Adrenal gland (tissue), 12 donors: ENCODE measurements around the gene SNX24. TPM values are rescaled to one million over a fixed set of nuclear protein-coding genes. Genes with fewer than 3 reads are reported as not detected.

ENCODE experiments used
- DNase-seq, 7 donors: peaks; one replicate each; pipeline ENCODE4 v3.0.0-alpha.2; 2019 to 2020
- H3K27ac ChIP-seq, 5 donors: fragments of 200-600 bp; sonication (generic) in 4 of 5; 1 replicate in 3 of 5; 2 replicates in 2 of 5; pipeline versions ENCODE4 v1.5.1 to v1.8.0; 2016 to 2020; ENCODE audit warnings: mild to moderate bottlenecking in 1 of 5
- H3K27me3 ChIP-seq: fragments of 200-600 bp; 2 replicates; pipeline ENCODE4 v1.8.0; 2021
- H3K36me3 ChIP-seq, 2 donors: fragments of 200-600 bp; replicated peaks in 1 of 2; 1 replicate in 1 of 2; 2 replicates in 1 of 2; pipeline versions ENCODE4 v1.5.1 to v1.8.0; 2018 to 2022
- H3K4me1 ChIP-seq, 2 donors: fragments of 200-600 bp; replicated peaks in 1 of 2; 1 replicate in 1 of 2; 2 replicates in 1 of 2; pipeline versions ENCODE4 v1.5.1 to v1.8.0; 2018 to 2021
- H3K4me3 ChIP-seq, 4 donors: fragments of 200-600 bp; sonication (generic) in 3 of 4; one replicate each; pipeline ENCODE4 v1.5.1; 2016 to 2018
- H3K9me3 ChIP-seq, 3 donors: fragments of 200-600 bp; sonication (generic) in 1 of 3; replicated peaks in 1 of 3; 1 replicate in 2 of 3; 2 replicates in 1 of 3; pipeline versions ENCODE4 v1.5.1 to v1.8.0; 2016 to 2021
- POLR2A ChIP-seq, 2 donors: fragments of 450-650 bp; IDR thresholded peaks; one replicate each; pipeline ENCODE4 v1.6.1; 2017; ENCODE audit warnings: antibody characterized with exemption in 2 of 2, mild to moderate bottlenecking in 2 of 2, moderate library complexity in 1 of 2
- WGBS, 4 donors: extraction: QIAGEN DNeasy Blood & Tissue Kit in 2 of 4; methylation state at CpG; one replicate each; pipeline versions ENCODE4 v1.1.5 to v1.1.7; 2013 to 2017; 5-methylcytosine and 5-hydroxymethylcytosine counted together
- intact Hi-C, 2 donors: fragments of 100-400 bp; cut with DNase I; formaldehyde crosslinking; loops; one replicate each; pipeline versions ENCODE4 v1.14.1 to v1.15.0; 2022 to 2023
- polyA plus RNA-seq, 3 donors: library from polyadenylated mRNA; stranded (reverse); fragments of 200-250 nt in 2 of 3; fragments of 350-450 nt in 1 of 3; fragmentation: Illumina TruSeq in 1 of 3; extraction: RNeasy Lipid Tissue Mini Kit (QIAGEN cat#74804) in 1 of 3; gene quantifications; one replicate each; pipeline ENCODE4 v1.2.3, GENCODE V29; 2013 to 2014
- total RNA-seq, 9 donors: library from RNA; depleted of rRNA in 4 of 9; stranded (reverse); fragments of >200 nt in 4 of 9; fragments of 120-200 nt in 1 of 9; fragmentation: NEBNext Ultra II Directional in 1 of 9; extraction: Animal tissue kit (Norgen Biotek cat#: 25700) in 1 of 9; gene quantifications; one replicate each; pipeline versions ENCODE4 v1.1.0 to v1.2.4, GENCODE V29; 2013 to 2023
- TF ChIP-seq, protein P1 (sequence below), 6 experiments: fragments of 450-650 bp in 4 of 6; fragments of 200-600 bp in 2 of 6; sonication (generic) in 1 of 6; IDR thresholded peaks; 1 replicate in 5 of 6; 2 replicates in 1 of 6; pipeline versions ENCODE4 v1.5.1 to v1.8.0; 2016 to 2021; ENCODE audit warnings: antibody characterized with exemption in 6 of 6, mild to moderate bottlenecking in 2 of 6, moderate library complexity in 1 of 6
- donor health status: healthy with polysubstance abuse.
- donor health status: Bipolar disorder and iron deficiency.
- donor health status: DM: yes; HTN: yes; CAD: no.
- donor health status: DM: no; HTN: no; CAD: no.
- donor health status: DM: no; HTN: no; CAD: no.
- donor health status: DM: yes; HTN: yes; CAD: no.

The SNX24 gene
- total and polyA plus RNA-seq, 12 donors: 5.0 to 28.2 (median 13.9) TPM

DNA sequence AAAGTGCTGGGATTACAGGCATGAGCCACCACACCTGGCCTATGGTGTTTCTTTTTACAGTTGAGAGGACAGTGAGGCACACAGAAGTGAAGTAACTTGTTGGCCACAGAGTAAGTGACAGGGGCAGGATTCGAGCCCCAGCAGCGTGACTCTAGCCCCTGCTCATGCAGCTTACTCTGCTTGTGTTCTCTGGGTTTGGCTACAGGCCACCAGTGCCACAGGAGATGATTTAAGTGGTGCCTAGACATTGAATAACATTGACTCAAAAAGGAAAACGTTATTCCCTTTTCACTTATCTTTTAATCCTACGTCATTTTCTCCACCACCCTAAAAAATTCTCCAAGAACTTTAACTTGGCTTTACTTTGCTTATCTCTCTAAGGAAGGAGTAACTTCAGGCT, 61.4 kb downstream of the SNX24 start:
- Histone ChIP-seq H3K9me3 (no peaks in the 10 kb centered on the region), H3K27ac (no peak overlapping the region), H3K36me3 (no peaks in the 10 kb centered on the region), H3K4me3 (no peak overlapping the region), H3K27me3 (no peaks in the 10 kb centered on the region), H3K4me1 (no peaks in the 10 kb centered on the region)
- no peak for DNase-seq
- intact Hi-C loops: no loop called here
- TF ChIP-seq POLR2A (IDR thresholded peaks at IDR 0.05): no peak
- TF ChIP-seq, protein P1, sequence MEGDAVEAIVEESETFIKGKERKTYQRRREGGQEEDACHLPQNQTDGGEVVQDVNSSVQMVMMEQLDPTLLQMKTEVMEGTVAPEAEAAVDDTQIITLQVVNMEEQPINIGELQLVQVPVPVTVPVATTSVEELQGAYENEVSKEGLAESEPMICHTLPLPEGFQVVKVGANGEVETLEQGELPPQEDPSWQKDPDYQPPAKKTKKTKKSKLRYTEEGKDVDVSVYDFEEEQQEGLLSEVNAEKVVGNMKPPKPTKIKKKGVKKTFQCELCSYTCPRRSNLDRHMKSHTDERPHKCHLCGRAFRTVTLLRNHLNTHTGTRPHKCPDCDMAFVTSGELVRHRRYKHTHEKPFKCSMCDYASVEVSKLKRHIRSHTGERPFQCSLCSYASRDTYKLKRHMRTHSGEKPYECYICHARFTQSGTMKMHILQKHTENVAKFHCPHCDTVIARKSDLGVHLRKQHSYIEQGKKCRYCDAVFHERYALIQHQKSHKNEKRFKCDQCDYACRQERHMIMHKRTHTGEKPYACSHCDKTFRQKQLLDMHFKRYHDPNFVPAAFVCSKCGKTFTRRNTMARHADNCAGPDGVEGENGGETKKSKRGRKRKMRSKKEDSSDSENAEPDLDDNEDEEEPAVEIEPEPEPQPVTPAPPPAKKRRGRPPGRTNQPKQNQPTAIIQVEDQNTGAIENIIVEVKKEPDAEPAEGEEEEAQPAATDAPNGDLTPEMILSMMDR (IDR thresholded peaks at IDR 0.05): no peak
- 68 to 78% (median 75%) methylated on average over 4 of the region's 4 CpGs for WGBS, 4 donors

DNA sequence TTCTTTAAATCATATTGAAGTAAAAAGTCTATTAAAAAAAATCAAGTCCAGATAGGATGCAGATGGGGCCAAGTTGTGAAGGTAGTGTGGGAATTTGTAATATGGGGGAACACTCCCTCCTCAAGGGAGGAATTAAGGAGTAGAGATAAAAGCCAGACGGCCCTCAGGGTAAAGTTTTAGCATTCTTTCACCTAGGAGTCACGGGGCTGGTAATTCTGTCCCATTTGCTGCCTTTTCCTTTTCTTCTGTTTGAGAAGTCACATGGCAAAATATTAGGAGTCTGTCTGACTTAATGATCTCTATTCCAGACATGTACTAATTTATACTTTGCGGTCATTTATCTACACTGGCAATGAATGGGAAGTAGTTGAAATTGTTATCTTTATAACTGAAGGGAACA, 61.9 kb downstream of the SNX24 start:
- H3K27ac ChIP-seq: no peak overlapping the region
- H3K9me3 ChIP-seq: no peaks in the 10 kb centered on the region
- intact Hi-C loops: no loop called here
- TF ChIP-seq, protein P1 (IDR thresholded peaks at IDR 0.05): no peak
- TF ChIP-seq POLR2A (IDR thresholded peaks at IDR 0.05): no peak
- WGBS, 4 donors: 74 to 85% (median 84%) methylated on average over 3 of the region's 3 CpGs
- DNase-seq: no peak
- H3K4me3 ChIP-seq: no peak overlapping the region
- no peaks in the 10 kb centered on the region for H3K27me3 ChIP-seq
- H3K4me1 ChIP-seq: no peaks in the 10 kb centered on the region
- no peaks in the 10 kb centered on the region for H3K36me3 ChIP-seq

DNA sequence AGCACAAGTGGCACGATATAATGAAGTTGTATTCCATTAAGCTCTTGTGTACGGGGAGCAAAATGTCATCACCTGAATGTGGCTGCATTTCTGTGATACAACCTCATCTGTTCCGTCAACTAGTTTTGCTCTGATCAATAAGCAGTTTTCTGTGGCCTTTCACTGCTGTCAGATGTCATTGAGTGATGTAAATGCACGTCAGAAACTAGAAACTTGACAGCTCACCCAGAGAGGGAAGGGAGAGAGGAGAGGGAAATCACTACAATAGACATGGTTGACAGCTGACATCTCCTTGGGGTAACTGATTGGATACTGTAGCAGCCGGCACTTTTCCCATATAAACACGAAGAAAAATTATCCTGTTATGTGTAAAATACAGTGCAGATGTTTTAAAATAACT, 62.7 kb downstream of the SNX24 start:
- H3K9me3 ChIP-seq: no peaks in the 10 kb centered on the region
- no peak for DNase-seq
- H3K36me3 ChIP-seq: no peaks in the 10 kb centered on the region
- TF ChIP-seq POLR2A (IDR thresholded peaks at IDR 0.05): no peak
- TF ChIP-seq, protein P1 (IDR thresholded peaks at IDR 0.05): no peak
- no peak overlapping the region for H3K4me3 ChIP-seq
- WGBS, 4 donors: 86 to 95% (median 93%) methylated on average over 6 of the region's 6 CpGs
- H3K27me3 ChIP-seq: no peaks in the 10 kb centered on the region
- intact Hi-C loops: no loop called here
- no peak overlapping the region for H3K27ac ChIP-seq
- no peaks in the 10 kb centered on the region for H3K4me1 ChIP-seq

DNA sequence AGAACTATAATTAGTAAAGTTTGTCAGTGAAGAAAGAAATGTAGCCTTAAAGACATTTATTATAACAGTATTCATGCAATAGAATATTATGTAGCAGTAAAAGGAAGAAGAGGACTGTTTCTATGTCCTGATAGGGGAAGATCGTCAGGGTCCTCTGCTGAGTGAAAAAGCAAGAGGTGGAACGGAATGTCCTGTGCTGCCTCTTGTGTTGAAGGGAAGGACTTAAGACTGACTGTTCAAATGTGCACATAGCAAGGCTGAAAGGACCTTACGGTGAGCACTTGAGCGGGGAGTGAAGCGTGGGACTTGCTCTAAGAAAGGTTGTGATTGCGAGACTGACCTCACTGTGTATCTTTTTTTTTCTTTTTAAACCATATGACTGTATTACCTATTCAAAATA, 63.2 kb downstream of the SNX24 start:
- intact Hi-C loops: no loop called here
- Histone ChIP-seq H3K36me3 (no peaks in the 10 kb centered on the region), H3K27me3 (no peaks in the 10 kb centered on the region), H3K4me1 (no peaks in the 10 kb centered on the region), H3K4me3 (no peak overlapping the region), H3K27ac (no peak overlapping the region), H3K9me3 (no peaks in the 10 kb centered on the region)
- no peak for DNase-seq
- no peak for TF ChIP-seq POLR2A (IDR thresholded peaks at IDR 0.05)
- TF ChIP-seq, protein P1 (IDR thresholded peaks at IDR 0.05): no peak
- WGBS, 4 donors: 92 to 97% (median 94%) methylated on average over 6 of the region's 6 CpGs
